SK-N-MC (cell line): Measurements from ENCODE around the gene CHIC1.
"Not testable (repeated sequence)": the region's sequence is repeated elsewhere in the genome, so short reads cannot be mapped to it uniquely, and the experiment has no call there.

Source experiments
- DNase-seq: peaks from one replicate; pipeline ENCODE4 v3.0.0-alpha.2; 2011; ENCODE audit warnings: low read depth, low spot score
- H3K27ac ChIP-seq: fragments of 200-600 bp; sonication (generic); 2 replicates; pipeline ENCODE4 v1.5.1; 2016; ENCODE audit warnings: mixed run types
- H3K36me3 ChIP-seq: fragments of 200-600 bp; sonication (generic); 2 replicates; pipeline ENCODE4 v1.6.1; 2017; ENCODE audit warnings: antibody characterized with exemption, low read length, mixed read lengths; ENCODE audit not compliant: insufficient read depth
- H3K4me3 ChIP-seq: fragments of 200-600 bp; sonication (generic); 2 replicates; pipeline ENCODE4 v1.5.1; 2016
- H3K9ac ChIP-seq: fragments of 200-600 bp; sonication (generic); 2 replicates; pipeline ENCODE4 v1.8.0; 2017; ENCODE audit warnings: mixed run types, mixed read lengths; ENCODE audit not compliant: insufficient read length
- H3K9me3 ChIP-seq: fragments of 200-600 bp; sonication (generic); 2 replicates; pipeline ENCODE4 v1.6.1; 2017; ENCODE audit warnings: low read depth, mild to moderate bottlenecking, antibody characterized with exemption, low read length, moderate library complexity, mixed read lengths
- EZH2 ChIP-seq: fragments of 200-600 bp; sonication (generic); IDR thresholded peaks from one replicate; pipeline ENCODE4 v1.6.1; 2017; ENCODE audit warnings: antibody characterized with exemption
- FOXP2 ChIP-seq: optimal IDR thresholded peaks from 2 replicates; pipeline ENCODE3; 2011; ENCODE audit warnings: mild to moderate bottlenecking, moderate library complexity; ENCODE audit not compliant: insufficient read depth; ENCODE audit errors: extremely low read length, control extremely low read depth
- POLR2AphosphoS5 ChIP-seq: IDR thresholded peaks from 2 replicates; pipeline ENCODE4 v1.6.1; 2012; ENCODE audit warnings: mild to moderate bottlenecking, low read depth, low read length, borderline replicate concordance

Gene CHIC1

DNA sequence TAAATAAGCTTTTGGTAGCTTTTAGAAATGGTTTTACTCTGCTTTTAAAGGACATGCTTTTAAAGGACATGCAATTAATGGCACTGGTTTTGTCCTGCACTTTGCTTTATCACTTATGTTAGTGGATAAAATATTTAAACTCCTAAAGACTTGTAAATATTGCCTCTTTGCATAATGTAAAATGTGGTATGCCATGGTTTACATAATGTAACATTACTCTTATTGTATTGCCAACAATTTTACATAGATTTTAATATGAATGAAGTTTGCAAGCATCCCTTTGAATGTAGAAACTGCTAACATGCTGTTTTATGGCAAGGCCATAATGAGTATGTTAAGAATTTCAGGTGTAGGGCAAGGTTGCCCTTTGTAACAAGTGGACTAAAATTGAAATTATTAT lies 118.4 kb downstream of the CHIC1 start:
- no peak overlapping the region for H3K27ac ChIP-seq
- DNase-seq: no peak
- TF ChIP-seq FOXP2 (no peak), EZH2 (no peak), POLR2AphosphoS5 (no peak)

GRCh38 chrX:73683236-73683859 lies 120.4 kb downstream of the CHIC1 start:
- no peak overlapping the region for H3K27ac ChIP-seq
- no peaks in the 10 kb centered on the region for H3K36me3 ChIP-seq
- DNase-seq: no peak
- TF ChIP-seq POLR2AphosphoS5: no peak
- no peak for TF ChIP-seq EZH2
- no peak for TF ChIP-seq FOXP2
- no peak overlapping the region for H3K9ac ChIP-seq
- H3K4me3 ChIP-seq: no peak overlapping the region
- no peaks in the 10 kb centered on the region for H3K9me3 ChIP-seq

More for the DNA sequence above, 118.4 kb downstream of the CHIC1 start:
- no peaks in the 10 kb centered on the region for H3K9me3 ChIP-seq
- H3K9ac ChIP-seq: no peak overlapping the region
- no peaks in the 10 kb centered on the region for H3K36me3 ChIP-seq
- H3K4me3 ChIP-seq: no peak overlapping the region

DNA sequence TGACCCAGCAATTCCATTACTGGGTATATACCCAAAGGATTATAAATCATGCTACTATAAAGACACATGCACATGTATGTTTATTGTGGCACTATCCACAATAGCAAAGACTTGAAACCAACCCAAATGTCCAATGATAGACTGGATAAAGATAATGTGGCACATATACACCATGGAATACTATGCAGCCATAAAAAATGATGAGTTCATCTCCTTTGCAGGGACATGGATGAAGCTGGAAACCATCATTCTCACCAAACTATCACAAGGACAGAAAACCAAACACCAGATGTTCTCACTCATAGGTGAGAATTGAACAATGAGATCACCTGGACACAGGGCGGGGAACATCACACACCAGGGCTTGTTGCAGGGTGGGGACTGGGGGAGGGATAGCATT lies 144.0 kb downstream of the CHIC1 start:
- not testable (repeated sequence) for H3K36me3 ChIP-seq, DNase-seq, H3K27ac ChIP-seq, H3K4me3 ChIP-seq, H3K9me3 ChIP-seq, H3K9ac ChIP-seq

GRCh38 chrX:73728602-73729001 lies 165.6 kb downstream of the CHIC1 start:
- no peak overlapping the region for H3K27ac ChIP-seq
- H3K9ac ChIP-seq: no peak overlapping the region
- no peaks in the 10 kb centered on the region for H3K36me3 ChIP-seq
- no peaks in the 10 kb centered on the region for H3K9me3 ChIP-seq
- TF ChIP-seq FOXP2: no peak
- no peak for TF ChIP-seq EZH2
- no peak for TF ChIP-seq POLR2AphosphoS5
- H3K4me3 ChIP-seq: no peak overlapping the region
- no peak for DNase-seq
